Stimulated activated naive CD8-positive, alpha-beta T cell treated with anti-CD3 and anti-CD28 coated beads, Interleukin-15, amount 100 ng/mL, for 72 hours (primary cell): ENCODE results near the gene DDAH1.
A peak's percentile ranks its signal among the peaks of the same experiment; 100 is the strongest.

ENCODE experiments used
- ATAC-seq: fragments of 150-1000 bp; cut with Tn5 transposase; 2 replicates; pipeline ENCODE4 v1.10.0; 2021; ENCODE audit warnings: mild to moderate bottlenecking, moderate library complexity
- DNase-seq, 2 donors: peaks; one replicate each; pipeline ENCODE4 v3.0.0; 2021 to 2022
- H3K27ac Mint-ChIP-seq, 2 donors: one replicate each; pipeline ENCODE4 v1.8.0; 2022; ENCODE audit warnings: mild to moderate bottlenecking in 2 of 2, mixed read lengths in 2 of 2, moderate library complexity in 2 of 2
- H3K27me3 Mint-ChIP-seq: one replicate; pipeline ENCODE4 v1.8.0; 2022; ENCODE audit warnings: mixed read lengths
- H3K4me1 Mint-ChIP-seq: one replicate; pipeline ENCODE4 v1.8.0; 2022; ENCODE audit warnings: mild to moderate bottlenecking, mixed read lengths
- H3K4me3 Mint-ChIP-seq, 2 donors: one replicate each; pipeline ENCODE4 v1.8.0; 2022; ENCODE audit warnings: mild to moderate bottlenecking in 2 of 2, mixed read lengths in 2 of 2, moderate library complexity in 1 of 2
- H3K9me3 Mint-ChIP-seq, 2 donors: one replicate each; pipeline ENCODE4 v1.8.0; 2022; ENCODE audit warnings: mixed read lengths in 2 of 2

The DDAH1 gene

DNA sequence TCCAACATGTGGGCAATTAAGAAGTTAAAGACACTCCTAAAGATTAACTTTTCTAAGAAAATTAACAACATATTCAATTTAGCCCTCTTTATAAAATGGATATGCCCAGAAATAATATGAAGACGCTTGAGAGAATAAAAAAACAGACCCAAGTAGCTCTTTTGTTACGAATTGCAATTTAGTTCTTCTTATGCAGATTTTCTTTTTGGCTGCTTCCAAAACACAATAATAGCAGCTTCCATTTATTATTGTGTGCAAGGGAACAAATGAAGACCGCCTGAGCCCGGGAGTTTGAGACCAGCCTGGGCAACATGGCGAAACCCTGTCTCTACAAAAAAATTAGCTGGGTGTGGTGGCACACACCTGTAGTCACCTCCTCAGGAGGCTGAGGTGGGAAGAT lies 138.1 kb downstream of the DDAH1 start:
- peaks cover 16% of the 10 kb centered on the region for H3K27me3 Mint-ChIP-seq
- H3K4me1 Mint-ChIP-seq = no peaks in the 10 kb centered on the region
- H3K9me3 Mint-ChIP-seq = peaks cover 4 to 6% of the 10 kb centered on the region in 2 donors
- no peak for ATAC-seq
- DNase-seq = no peak
- no peak overlapping the region for H3K27ac Mint-ChIP-seq
- no peak overlapping the region for H3K4me3 Mint-ChIP-seq

DNA sequence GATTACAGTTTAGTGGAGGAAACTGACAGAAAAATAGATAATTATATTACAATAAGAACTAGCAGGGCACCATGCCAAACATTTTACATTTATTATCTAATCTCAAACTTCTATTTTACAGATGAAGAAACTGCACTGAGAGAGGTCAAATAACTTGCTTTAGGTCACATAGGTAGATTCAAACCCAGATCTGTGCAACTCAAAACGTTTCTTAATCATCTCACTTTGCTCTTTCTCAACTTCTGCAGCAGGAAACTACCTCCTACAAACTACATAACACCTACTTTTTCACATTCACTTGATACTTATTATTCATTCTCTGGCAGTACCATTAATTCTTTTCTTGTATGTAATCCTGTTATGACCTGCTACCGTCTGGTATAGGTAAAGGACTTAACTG lies 138.6 kb downstream of the DDAH1 start:
- no peaks in the 10 kb centered on the region for H3K4me1 Mint-ChIP-seq
- DNase-seq (no peak), ATAC-seq (no peak)
- no peak overlapping the region for H3K4me3 Mint-ChIP-seq
- peaks cover 0 to under 1% of the 10 kb centered on the region in 2 donors for H3K9me3 Mint-ChIP-seq
- no peak overlapping the region for H3K27ac Mint-ChIP-seq
- H3K27me3 Mint-ChIP-seq = peaks cover 16% of the 10 kb centered on the region

DNA sequence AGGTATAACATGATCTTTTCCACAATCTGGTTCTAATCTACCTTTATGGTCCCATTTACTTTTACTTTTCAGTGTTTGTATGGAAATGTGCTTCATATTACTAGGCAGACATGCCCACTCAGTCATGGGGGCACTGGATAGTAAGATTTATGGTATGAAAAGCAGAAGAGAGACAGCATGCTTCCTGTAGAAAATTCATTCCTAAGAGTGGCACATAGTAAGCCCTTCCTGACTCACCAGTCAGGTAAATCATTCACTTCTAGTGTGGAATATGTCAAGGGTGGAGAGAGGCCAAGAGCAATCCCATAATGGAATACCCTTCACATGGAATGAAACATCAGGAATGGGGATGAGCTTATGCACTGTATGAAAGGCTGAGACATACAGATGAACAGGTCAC lies 139.0 kb downstream of the DDAH1 start:
- no peaks in the 10 kb centered on the region for H3K9me3 Mint-ChIP-seq
- no peak for DNase-seq
- no peak for ATAC-seq

DNA sequence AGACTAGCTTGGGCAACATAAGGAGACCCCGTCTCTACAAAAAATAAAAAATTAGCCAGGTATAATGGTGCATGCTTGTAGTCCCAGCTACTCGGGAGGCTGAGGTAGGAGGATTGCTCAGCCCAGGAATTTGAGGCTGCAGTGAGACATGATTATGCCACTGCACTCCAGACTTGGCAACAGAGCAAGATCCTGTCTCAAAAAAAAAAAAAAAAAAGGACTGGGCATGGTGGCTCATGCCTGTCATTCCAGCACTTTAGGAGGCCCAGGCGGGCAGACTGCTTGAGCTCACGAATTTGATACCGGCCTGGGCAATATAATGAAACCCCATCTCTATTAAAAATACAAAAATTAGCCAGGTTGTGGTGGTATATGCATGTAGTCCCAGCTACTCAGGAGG lies 141.2 kb downstream of the DDAH1 start:
- Mint-ChIP-seq H3K9me3 (no peaks in the 10 kb centered on the region), H3K4me1 (peaks cover 5% of the 10 kb centered on the region), H3K27ac (no peak overlapping the region), H3K4me3 (no peak overlapping the region), H3K27me3 (peaks cover 23% of the 10 kb centered on the region)
- no peak for ATAC-seq
- no peak for DNase-seq

More for the DNA sequence above, 139.0 kb downstream of the DDAH1 start:
- H3K27me3 Mint-ChIP-seq = peaks cover 17% of the 10 kb centered on the region
- H3K4me3 Mint-ChIP-seq = no peak overlapping the region
- H3K27ac Mint-ChIP-seq = no peak overlapping the region
- H3K4me1 Mint-ChIP-seq = peaks cover under 1% of the 10 kb centered on the region

DNA sequence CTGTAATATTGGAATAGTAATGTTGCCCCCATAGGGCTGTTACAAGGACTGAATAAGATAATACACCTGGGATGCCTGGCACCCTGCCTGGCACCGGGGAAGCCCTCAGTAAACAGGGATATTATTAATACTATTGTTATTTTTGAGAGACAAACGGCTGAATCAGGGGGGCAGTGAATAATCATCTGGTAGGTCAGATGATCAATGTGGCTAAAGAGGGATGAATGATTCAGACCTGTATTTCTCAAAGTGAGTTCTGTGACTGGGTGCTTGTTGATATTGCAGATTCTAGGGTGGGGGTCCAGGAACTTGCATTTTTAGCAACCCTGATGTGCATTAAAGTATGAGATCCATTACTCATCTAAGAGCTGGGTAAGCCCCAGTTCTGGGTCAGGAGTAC lies 142.3 kb downstream of the DDAH1 start:
- Mint-ChIP-seq H3K4me3 (no peak overlapping the region), H3K27me3 (peaks cover 25% of the 10 kb centered on the region), H3K9me3 (no peaks in the 10 kb centered on the region), H3K27ac (no peak overlapping the region), H3K4me1 (peaks cover 5% of the 10 kb centered on the region)
- DNase-seq = no peak
- no peak for ATAC-seq

DNA sequence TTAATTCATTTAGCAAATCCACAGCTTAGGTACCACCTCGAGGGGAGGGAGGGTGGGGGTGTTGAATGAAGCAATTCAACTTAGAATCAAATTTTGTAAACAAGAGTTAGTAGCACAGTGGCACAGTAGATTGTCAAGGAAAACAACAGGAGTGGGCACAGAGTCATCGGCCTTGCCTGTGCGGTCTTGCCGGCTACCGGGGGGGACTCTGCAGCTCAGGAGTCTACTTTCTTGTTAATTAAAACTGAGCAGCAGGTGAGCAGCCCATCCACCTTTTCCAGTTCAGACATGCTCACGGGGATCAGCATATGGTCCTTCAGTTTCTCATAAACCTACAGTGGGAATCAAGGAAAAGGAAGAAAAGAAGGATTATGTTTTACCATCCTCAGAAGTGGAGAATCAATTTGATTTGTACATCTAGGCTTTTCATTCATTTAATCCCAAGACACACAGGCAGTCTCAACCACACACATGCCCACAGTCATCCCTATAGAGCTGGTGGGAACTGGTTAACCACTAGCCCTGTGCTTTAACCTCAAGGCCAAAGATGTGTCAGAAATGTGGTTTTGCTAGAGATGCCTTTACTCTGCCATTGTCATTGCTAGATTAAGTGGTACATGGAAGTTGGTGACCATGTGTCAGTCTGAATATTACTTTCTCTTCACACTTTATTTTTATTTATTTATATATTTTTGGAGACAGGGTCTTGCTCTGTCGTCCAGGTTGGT lies 143.6 kb downstream of the DDAH1 start:
- peaks cover 37% of the 10 kb centered on the region for H3K27me3 Mint-ChIP-seq
- H3K27ac Mint-ChIP-seq = no peak overlapping the region
- peak; percentile 37 to 75 for DNase-seq
- H3K9me3 Mint-ChIP-seq = no peaks in the 10 kb centered on the region
- H3K4me1 Mint-ChIP-seq = peaks cover 5% of the 10 kb centered on the region
- peak; percentile 100 for ATAC-seq
- H3K4me3 Mint-ChIP-seq = no peak overlapping the region

DNA sequence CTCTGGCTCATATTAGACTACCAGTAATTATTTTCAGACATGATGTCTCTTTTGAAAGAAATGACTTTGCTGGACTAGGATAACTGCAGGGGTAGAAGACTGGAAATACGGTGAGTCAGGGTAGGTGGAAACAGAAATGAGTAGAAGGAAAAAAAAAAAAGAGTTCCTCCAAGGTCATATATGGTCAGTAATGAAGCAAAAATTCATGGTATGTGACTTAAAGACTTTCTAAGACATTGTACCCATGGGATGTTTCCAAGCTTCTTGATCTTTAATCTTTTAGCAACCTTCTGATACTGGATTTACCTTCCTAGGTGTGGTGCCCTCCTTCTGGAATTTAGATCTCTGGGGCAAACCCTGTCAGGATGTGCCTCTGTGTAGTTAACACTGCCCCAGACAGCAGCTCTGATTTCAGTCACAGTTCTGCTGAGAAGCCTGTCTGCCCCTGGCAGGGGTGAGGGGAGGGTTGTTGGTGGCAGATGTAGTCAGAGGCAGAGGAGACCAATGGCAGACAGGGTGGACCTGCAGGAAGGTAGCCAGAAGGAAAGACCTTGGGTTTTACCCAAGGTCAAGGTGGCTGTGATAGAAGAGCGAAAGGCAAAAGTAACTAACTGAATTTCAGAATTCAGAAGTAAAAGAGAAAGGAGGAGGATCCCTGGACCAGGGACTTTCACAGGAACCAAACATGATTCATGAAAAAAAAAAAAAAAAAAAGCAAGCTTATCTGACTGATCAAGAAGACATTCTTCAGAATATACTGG lies 144.4 kb downstream of the DDAH1 start:
- no peaks in the 10 kb centered on the region for H3K9me3 Mint-ChIP-seq
- no peak overlapping the region for H3K27ac Mint-ChIP-seq
- peaks cover 41% of the 10 kb centered on the region for H3K27me3 Mint-ChIP-seq
- no peak overlapping the region for H3K4me3 Mint-ChIP-seq
- H3K4me1 Mint-ChIP-seq = peaks cover 5% of the 10 kb centered on the region
- DNase-seq (no peak), ATAC-seq (no peak)

DNA sequence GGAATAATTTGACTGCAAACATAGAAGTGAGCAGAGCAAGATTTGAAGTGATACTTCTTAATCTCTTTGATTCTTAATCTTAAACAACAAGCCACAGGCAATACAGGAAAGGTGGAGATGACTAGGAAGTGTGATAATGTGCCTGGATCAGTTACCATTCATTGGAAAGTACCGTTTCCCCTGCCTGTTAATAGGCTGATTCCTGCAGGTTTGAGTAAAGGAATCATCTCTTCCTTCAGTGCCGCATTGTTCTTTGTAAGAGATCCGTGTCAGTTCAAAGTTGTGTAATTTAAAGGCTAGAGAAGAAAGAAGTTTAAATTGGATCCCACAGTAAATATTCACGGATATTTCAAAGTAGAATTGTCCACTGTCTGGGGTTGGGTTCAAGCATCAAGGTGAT lies 145.0 kb downstream of the DDAH1 start:
- DNase-seq (no peak), ATAC-seq (no peak)
- Mint-ChIP-seq H3K4me3 (no peak overlapping the region), H3K27ac (no peak overlapping the region), H3K4me1 (peaks cover 5% of the 10 kb centered on the region), H3K9me3 (no peaks in the 10 kb centered on the region), H3K27me3 (peaks cover 42% of the 10 kb centered on the region)

DNA sequence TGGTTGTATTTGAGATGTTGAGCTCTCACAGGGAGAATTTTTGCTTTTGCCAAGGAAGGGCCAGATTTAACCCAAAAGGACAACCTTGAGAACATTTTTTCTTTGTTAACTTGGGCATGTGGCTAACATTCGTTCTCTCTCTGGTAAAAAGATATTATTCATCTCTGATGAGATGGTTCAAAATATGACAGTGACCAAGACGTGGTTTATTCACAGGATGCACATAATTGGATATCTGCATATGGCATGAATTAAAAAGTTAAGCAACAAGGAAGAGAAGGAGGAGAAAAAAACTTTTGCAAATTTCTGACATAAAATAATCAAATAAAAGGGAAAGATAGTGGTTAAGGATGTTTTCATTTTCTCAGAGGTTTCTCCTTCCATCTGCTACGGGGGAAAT lies 145.5 kb downstream of the DDAH1 start:
- Mint-ChIP-seq H3K9me3 (no peaks in the 10 kb centered on the region), H3K27ac (no peak overlapping the region), H3K4me3 (no peak overlapping the region), H3K4me1 (peaks cover 5% of the 10 kb centered on the region), H3K27me3 (peaks cover 46% of the 10 kb centered on the region)
- ATAC-seq = no peak
- DNase-seq = no peak

DNA sequence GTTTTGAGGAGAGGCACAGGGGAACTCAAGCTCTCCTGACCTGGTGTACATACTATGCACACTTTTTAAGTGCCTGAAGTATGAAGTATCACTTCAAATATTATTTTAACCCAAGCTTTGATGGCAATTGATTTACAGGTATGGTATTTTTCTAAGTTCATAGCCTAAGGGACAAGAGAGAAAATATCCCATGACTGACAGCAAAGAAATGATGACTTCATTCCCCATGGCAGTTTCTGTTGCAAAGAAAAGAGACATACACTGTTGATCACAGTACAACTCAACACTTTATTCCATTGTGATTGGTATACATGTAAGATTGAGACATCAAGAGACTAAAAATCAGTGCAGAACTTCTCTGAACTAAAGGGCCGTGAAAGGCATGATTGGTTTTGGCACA lies 146.7 kb downstream of the DDAH1 start:
- H3K27ac Mint-ChIP-seq = no peak overlapping the region
- ATAC-seq (no peak), DNase-seq (no peak)
- H3K4me1 Mint-ChIP-seq = peaks cover 5% of the 10 kb centered on the region
- H3K9me3 Mint-ChIP-seq = no peaks in the 10 kb centered on the region
- peaks cover 49% of the 10 kb centered on the region for H3K27me3 Mint-ChIP-seq
- H3K4me3 Mint-ChIP-seq = no peak overlapping the region

DNA sequence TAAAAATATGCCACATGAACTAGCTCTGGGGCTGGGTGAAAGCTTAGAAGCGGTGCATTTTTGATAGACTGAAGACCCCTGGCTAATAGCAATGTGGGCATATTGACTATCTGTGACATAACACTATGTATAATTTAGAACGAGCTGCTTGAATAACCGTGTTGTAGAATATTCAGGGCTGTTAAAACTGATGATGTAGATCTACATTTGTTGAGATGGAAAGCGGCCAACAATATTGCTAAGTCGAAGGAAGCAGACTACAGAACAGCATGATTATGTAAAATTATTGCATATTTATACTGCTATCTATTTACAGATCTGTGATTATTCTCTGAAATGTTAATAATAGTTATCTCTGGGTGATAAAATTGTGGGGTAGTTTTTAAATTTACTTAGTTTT lies 147.4 kb downstream of the DDAH1 start:
- peaks cover 49% of the 10 kb centered on the region for H3K27me3 Mint-ChIP-seq
- no peak overlapping the region for H3K27ac Mint-ChIP-seq
- peaks cover 5% of the 10 kb centered on the region for H3K4me1 Mint-ChIP-seq
- H3K9me3 Mint-ChIP-seq = no peaks in the 10 kb centered on the region
- DNase-seq (no peak), ATAC-seq (no peak)
- no peak overlapping the region for H3K4me3 Mint-ChIP-seq

DNA sequence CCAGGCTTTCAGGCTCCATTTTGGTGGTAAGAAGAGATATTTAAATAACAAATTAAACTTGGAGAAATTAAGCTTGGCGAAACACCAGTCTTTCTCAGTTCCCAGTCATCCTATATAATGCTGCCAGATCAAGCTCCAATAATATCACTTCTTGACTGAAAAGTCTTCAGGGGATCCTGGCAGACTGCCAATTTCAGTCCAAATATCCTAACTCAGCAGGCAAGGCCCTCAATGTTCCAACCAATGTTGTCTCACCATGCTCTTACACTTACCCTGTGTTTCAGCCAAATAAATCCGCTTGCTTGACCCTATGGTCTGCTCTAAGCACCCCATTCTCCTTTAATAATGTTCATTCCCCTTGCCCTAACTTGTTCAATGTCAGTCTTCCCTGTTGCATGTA lies 148.6 kb downstream of the DDAH1 start:
- Mint-ChIP-seq H3K27ac (no peak overlapping the region), H3K4me1 (peaks cover 5% of the 10 kb centered on the region), H3K27me3 (peaks cover 58% of the 10 kb centered on the region), H3K9me3 (no peaks in the 10 kb centered on the region), H3K4me3 (no peak overlapping the region)
- no peak for DNase-seq
- no peak for ATAC-seq

DNA sequence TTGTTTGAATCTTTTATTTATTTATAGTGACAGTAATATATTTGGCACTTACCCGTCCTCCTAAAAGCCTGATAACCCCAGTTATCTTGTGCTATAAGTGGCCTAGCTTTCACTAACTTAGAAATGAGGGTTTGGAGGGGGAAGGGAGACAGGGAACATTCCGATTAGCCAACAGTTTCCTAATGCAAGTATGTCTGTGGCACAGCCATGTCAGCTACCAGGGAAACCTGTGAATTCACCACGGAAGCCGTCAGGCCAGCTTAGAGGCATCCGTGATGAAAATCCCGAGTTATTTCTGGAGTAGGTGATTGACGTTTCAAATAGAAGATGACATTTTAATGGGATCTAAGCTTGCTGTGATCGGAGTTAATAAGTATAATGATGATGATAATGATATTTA lies 149.2 kb downstream of the DDAH1 start:
- Mint-ChIP-seq H3K4me3 (no peak overlapping the region), H3K27ac (no peak overlapping the region), H3K4me1 (peaks cover 3% of the 10 kb centered on the region), H3K27me3 (peaks cover 57% of the 10 kb centered on the region), H3K9me3 (no peaks in the 10 kb centered on the region)
- ATAC-seq (no peak), DNase-seq (no peak)

DNA sequence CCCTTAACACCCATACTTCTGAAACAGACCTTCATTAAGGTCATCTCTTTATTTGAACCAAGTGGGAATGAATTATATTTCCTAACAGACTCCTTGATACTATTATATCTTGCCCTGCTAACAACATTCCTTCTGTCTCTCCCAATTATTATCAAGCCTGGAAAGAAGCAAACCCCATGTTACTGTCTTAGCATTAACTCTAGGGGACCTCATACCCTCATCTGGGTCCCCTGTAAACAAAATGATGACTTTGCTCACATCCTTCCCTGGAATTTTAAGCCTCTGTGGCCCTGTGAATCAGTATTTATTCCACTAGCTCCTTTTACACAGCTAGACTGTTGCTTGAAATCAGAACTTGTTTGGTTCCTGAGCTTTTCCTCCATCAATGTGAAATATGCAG lies 150.2 kb downstream of the DDAH1 start:
- no peaks in the 10 kb centered on the region for H3K4me1 Mint-ChIP-seq
- ATAC-seq (no peak), DNase-seq (no peak)
- no peaks in the 10 kb centered on the region for H3K9me3 Mint-ChIP-seq
- no peak overlapping the region for H3K27ac Mint-ChIP-seq
- H3K27me3 Mint-ChIP-seq = peaks cover 57% of the 10 kb centered on the region
- H3K4me3 Mint-ChIP-seq = no peak overlapping the region

DNA sequence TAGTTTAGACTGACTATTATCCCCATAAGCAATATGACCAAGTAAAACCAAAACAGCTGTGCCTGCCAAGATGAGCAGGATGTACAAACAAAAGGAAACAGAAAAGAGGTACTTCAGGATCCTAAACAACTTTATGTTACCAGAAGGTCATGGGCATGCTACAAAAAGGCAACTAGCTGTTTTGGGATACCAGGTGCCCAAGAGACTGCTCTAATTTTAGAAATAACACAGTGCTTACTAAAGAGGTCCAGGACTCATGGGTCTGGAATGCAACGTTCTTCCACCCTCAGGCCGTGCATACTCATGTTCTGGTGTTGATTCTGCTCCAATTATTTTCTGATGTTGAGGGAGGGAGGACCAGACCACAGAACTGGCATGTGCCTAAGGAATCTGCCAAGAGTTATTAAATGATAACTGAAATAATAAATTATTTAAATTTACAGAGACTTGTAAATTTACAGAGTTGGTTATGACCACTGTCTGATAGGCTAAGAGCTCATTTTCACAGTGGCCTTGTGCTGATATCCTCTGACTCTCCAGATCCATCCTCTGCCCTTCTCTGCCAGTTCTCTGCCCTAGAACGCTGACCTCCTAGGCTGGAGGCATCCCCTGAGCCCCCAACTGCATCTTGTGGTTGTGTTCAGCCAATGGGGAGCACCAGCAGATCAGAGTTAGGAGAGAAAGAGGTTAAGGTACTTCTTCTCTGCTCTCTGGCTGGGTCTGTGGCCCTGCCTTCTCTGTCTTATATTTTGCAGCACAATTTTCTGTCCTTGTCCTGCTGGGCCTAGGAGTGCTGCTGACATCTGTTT lies 150.9 kb downstream of the DDAH1 start:
- Mint-ChIP-seq H3K27me3 (peaks cover 57% of the 10 kb centered on the region), H3K27ac (no peak overlapping the region), H3K4me3 (no peak overlapping the region), H3K4me1 (no peaks in the 10 kb centered on the region), H3K9me3 (no peaks in the 10 kb centered on the region)
- no peak for ATAC-seq
- no peak for DNase-seq

DNA sequence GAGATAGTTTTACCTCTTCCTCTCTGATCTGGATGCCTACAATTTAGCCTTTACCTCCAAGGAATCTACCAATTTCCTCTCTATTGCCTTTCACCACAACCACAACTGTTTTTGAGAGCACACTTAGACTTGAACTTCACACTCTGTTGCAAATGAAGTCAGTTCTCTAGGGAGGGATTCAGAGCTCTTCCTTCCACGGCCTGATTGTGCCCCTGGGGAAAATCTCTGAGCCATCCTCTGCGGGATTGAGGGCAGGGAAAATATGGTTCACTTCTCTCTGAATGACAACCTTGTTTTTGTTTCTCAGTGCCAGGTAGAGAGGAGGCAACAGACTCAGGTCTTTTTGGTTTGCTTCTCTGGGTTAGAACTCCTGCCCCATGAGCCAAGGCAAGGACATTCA lies 153.1 kb downstream of the DDAH1 start:
- ATAC-seq = no peak

More for the DNA sequence above, 153.1 kb downstream of the DDAH1 start:
- H3K9me3 Mint-ChIP-seq = no peaks in the 10 kb centered on the region
- DNase-seq = no peak
- no peak overlapping the region for H3K4me3 Mint-ChIP-seq
- H3K27me3 Mint-ChIP-seq = peaks cover 64% of the 10 kb centered on the region
- H3K4me1 Mint-ChIP-seq = peaks cover 9% of the 10 kb centered on the region
- H3K27ac Mint-ChIP-seq = no peak overlapping the region
